Suppressor macrophage treated with lipopolysaccharide for 4 hours (primary cell): Measurements from ENCODE around the gene CELA3A.
A peak's percentile ranks its signal among the peaks of the same experiment; 100 is the strongest.
"Not testable (repeated sequence)": the region's sequence is repeated elsewhere in the genome, so short reads cannot be mapped to it uniquely, and the experiment has no call there.

Experiments
- DNase-seq: peaks from one replicate; pipeline ENCODE4 v3.0.0-alpha.2; 2020

The CELA3A gene

GRCh38 chr1:21982122-21982521 is 19.3 kb upstream of the CELA3A start:
- DNase-seq = not testable (repeated sequence)

GRCh38 chr1:21983539-21983938 is 17.9 kb upstream of the CELA3A start:
- DNase-seq = not testable (repeated sequence)

- DNase-seq = not testable (repeated sequence)
Measured at GRCh38 chr1:21985893-21986292, 15.6 kb upstream of the CELA3A start.

- not testable (repeated sequence) for DNase-seq
Measured at GRCh38 chr1:21986386-21986785, 15.1 kb upstream of the CELA3A start.

- not testable (repeated sequence) for DNase-seq
Measured at GRCh38 chr1:21989672-21990393, 11.6 kb upstream of the CELA3A start.

- DNase-seq = not testable (repeated sequence)
Measured at GRCh38 chr1:21992186-21992585, 9.3 kb upstream of the CELA3A start.

GRCh38 chr1:21994716-21995115 is 6.7 kb upstream of the CELA3A start:
- not testable (repeated sequence) for DNase-seq

GRCh38 chr1:21996663-21996970 is 4.8 kb upstream of the CELA3A start:
- DNase-seq = not testable (repeated sequence)

- DNase-seq = not testable (repeated sequence)
Measured at GRCh38 chr1:21997891-21998623, 3.4 kb upstream of the CELA3A start.

GRCh38 chr1:21998624-21999294 is 2.7 kb upstream of the CELA3A start:
- not testable (repeated sequence) for DNase-seq

GRCh38 chr1:21999645-22000044 is 1.8 kb upstream of the CELA3A start:
- not testable (repeated sequence) for DNase-seq

GRCh38 chr1:22002461-22002860 is 1.0 kb downstream of the CELA3A start:
- DNase-seq = not testable (repeated sequence)

- DNase-seq = not testable (repeated sequence)
Measured at GRCh38 chr1:22002875-22003274, 1.4 kb downstream of the CELA3A start.

- DNase-seq = not testable (repeated sequence)
Measured at GRCh38 chr1:22003959-22004358, 2.5 kb downstream of the CELA3A start.

- peak; percentile 55 for DNase-seq
Measured at GRCh38 chr1:22005261-22006149, 4.0 kb downstream of the CELA3A start.

GRCh38 chr1:22006736-22007135 is 5.3 kb downstream of the CELA3A start:
- not testable (repeated sequence) for DNase-seq

- DNase-seq = not testable (repeated sequence)
Measured at GRCh38 chr1:22007262-22007661, 5.8 kb downstream of the CELA3A start.

GRCh38 chr1:22009566-22009965 is 8.1 kb downstream of the CELA3A start:
- DNase-seq = not testable (repeated sequence)

- DNase-seq = not testable (repeated sequence)
Measured at GRCh38 chr1:22012752-22013151, 11.3 kb downstream of the CELA3A start.

GRCh38 chr1:22014575-22015206 is 13.2 kb downstream of the CELA3A start:
- not testable (repeated sequence) for DNase-seq

GRCh38 chr1:22018583-22019559 is 17.4 kb downstream of the CELA3A start:
- peak; percentile 96 for DNase-seq
